Prostate gland (tissue), 2 donors: Measurements from ENCODE around the gene RNU2-1. TPM values are rescaled to one million over a fixed set of nuclear protein-coding genes. Genes with fewer than 3 reads are reported as not detected.

Source experiments
- DNase-seq: peaks from one replicate; pipeline ENCODE4 v3.0.0-alpha.2; 2019; ENCODE audit warnings: low spot score
- H3K27ac ChIP-seq, 2 donors: fragments of 200-600 bp; sonication (generic); 2 replicates each; pipeline ENCODE4 v1.5.1; 2017 to 2019
- H3K27me3 ChIP-seq: fragments of 200-600 bp; sonication (generic); replicated peaks from 2 replicates; pipeline ENCODE4 v1.5.1; 2019; ENCODE audit not compliant: insufficient read depth
- H3K36me3 ChIP-seq, 2 donors: fragments of 200-600 bp; sonication (generic); 1 replicate in 1 of 2; 2 replicates in 1 of 2; pipeline versions ENCODE4 v1.5.1 to v1.8.1; 2017 to 2019
- H3K4me1 ChIP-seq: fragments of 200-600 bp; sonication (generic); replicated peaks from 2 replicates; pipeline ENCODE4 v1.5.1; 2019
- H3K4me3 ChIP-seq, 2 donors: fragments of 200-600 bp; sonication (generic); 2 replicates each; pipeline ENCODE4 v1.5.1; 2017 to 2019
- H3K9me3 ChIP-seq: fragments of 200-600 bp; sonication (generic); 2 replicates; pipeline ENCODE4 v1.5.1; 2017
- CTCF ChIP-seq, 4 experiments: fragments of 200-600 bp in 2 of 4; fragments of 450-650 bp in 2 of 4; sonication (generic) in 2 of 4; IDR thresholded peaks; 1 replicate in 3 of 4; 2 replicates in 1 of 4; pipeline ENCODE4 v1.5.1; 2016 to 2019; ENCODE audit warnings: antibody characterized with exemption in 4 of 4, mild to moderate bottlenecking in 2 of 4, moderate library complexity in 2 of 4
- POLR2A ChIP-seq: fragments of 450-650 bp; IDR thresholded peaks from one replicate; pipeline ENCODE4 v1.6.1; 2016; ENCODE audit warnings: antibody characterized with exemption, mild to moderate bottlenecking
- POLR2AphosphoS5 ChIP-seq: sonication (generic); formaldehyde crosslinking; IDR thresholded peaks from one replicate; pipeline ENCODE4 v1.6.1; 2017; ENCODE audit warnings: antibody characterized with exemption
- WGBS: methylation state at CpG from one replicate; pipeline ENCODE4 v1.1.5; 2018; 5-methylcytosine and 5-hydroxymethylcytosine counted together
- intact Hi-C: fragments of 100-400 bp; cut with DNase I; formaldehyde crosslinking; loops from one replicate; pipeline ENCODE4 v1.14.2; 2022
- total RNA-seq, 2 donors: library from RNA; depleted of rRNA; stranded (reverse); fragments of >200 nt; gene quantifications; one replicate each; pipeline ENCODE4 v1.1.0, GENCODE V29; 2016

RNU2-1 gene
- total RNA-seq, 2 donors from 2014 or later, result not detected

GRCh38 chr17:43226393-43226792, 7.4 kb downstream of the RNU2-1 start:
- intact Hi-C loops, result no loop called here
- Histone ChIP-seq H3K27me3 (no peaks in the 10 kb centered on the region), H3K9me3 (no peaks in the 10 kb centered on the region), H3K27ac (no peak overlapping the region), H3K4me3 (no peak overlapping the region), H3K36me3 (no peaks in the 10 kb centered on the region), H3K4me1 (no peaks in the 10 kb centered on the region)
- WGBS, result 93% methylated on average over 7 of the region's 7 CpGs
- no peak for DNase-seq
- TF ChIP-seq CTCF (IDR thresholded peaks at IDR 0.05), result no peak
- TF ChIP-seq POLR2A, result no peak
- no peak for TF ChIP-seq POLR2AphosphoS5

- no peaks in the 10 kb centered on the region for H3K36me3 ChIP-seq
- no peaks in the 10 kb centered on the region for H3K4me1 ChIP-seq
- no peaks in the 10 kb centered on the region for H3K9me3 ChIP-seq
- DNase-seq, result no peak
- WGBS, result 93% methylated on average over 7 of the region's 7 CpGs
- intact Hi-C loops, result no loop called here
- no peaks in the 10 kb centered on the region for H3K27me3 ChIP-seq
- TF ChIP-seq CTCF (IDR thresholded peaks at IDR 0.05) (no peak), POLR2AphosphoS5 (no peak), POLR2A (no peak)
- no peak overlapping the region for H3K27ac ChIP-seq
- no peak overlapping the region for H3K4me3 ChIP-seq
Measured at GRCh38 chr17:43224146-43224705, 9.6 kb downstream of the RNU2-1 start.

GRCh38 chr17:43220511-43221125, 13.2 kb downstream of the RNU2-1 start:
- H3K27ac ChIP-seq, result no peak overlapping the region
- H3K9me3 ChIP-seq, result no peaks in the 10 kb centered on the region
- TF ChIP-seq POLR2AphosphoS5 (no peak), POLR2A (no peak), CTCF (IDR thresholded peaks at IDR 0.05) (no peak)
- no peaks in the 10 kb centered on the region for H3K27me3 ChIP-seq
- H3K4me3 ChIP-seq, result no peak overlapping the region
- H3K36me3 ChIP-seq, result peaks cover 0 to 5% of the 10 kb centered on the region in 2 donors
- intact Hi-C loops, result no loop called here
- no peaks in the 10 kb centered on the region for H3K4me1 ChIP-seq
- DNase-seq, result no peak
- 85% methylated on average over 9 of the region's 9 CpGs for WGBS

GRCh38 chr17:43219746-43220380, 13.9 kb downstream of the RNU2-1 start:
- WGBS, result 81% methylated on average over 8 of the region's 8 CpGs
- peaks cover 0 to 5% of the 10 kb centered on the region in 2 donors for H3K36me3 ChIP-seq
- no peaks in the 10 kb centered on the region for H3K9me3 ChIP-seq
- H3K4me3 ChIP-seq, result no peak overlapping the region
- intact Hi-C loops, result loop anchor here (10.0 kb wide), 1 partner anchor 265 kb away; the partner anchor contains the start of gene DHX8
- H3K4me1 ChIP-seq, result no peaks in the 10 kb centered on the region
- no peak overlapping the region for H3K27ac ChIP-seq
- DNase-seq, result no peak
- no peak for TF ChIP-seq POLR2A
- TF ChIP-seq POLR2AphosphoS5, result no peak
- TF ChIP-seq CTCF (IDR thresholded peaks at IDR 0.05), result no peak
- no peaks in the 10 kb centered on the region for H3K27me3 ChIP-seq
